HS-27A (cell line): Measurements from ENCODE around the gene MPIG6B.

ENCODE experiments used
- DNase-seq: peaks from one replicate; pipeline ENCODE4 v3.0.0-alpha.2; 2012; ENCODE audit warnings: low read depth, missing footprints

MPIG6B gene

DNA sequence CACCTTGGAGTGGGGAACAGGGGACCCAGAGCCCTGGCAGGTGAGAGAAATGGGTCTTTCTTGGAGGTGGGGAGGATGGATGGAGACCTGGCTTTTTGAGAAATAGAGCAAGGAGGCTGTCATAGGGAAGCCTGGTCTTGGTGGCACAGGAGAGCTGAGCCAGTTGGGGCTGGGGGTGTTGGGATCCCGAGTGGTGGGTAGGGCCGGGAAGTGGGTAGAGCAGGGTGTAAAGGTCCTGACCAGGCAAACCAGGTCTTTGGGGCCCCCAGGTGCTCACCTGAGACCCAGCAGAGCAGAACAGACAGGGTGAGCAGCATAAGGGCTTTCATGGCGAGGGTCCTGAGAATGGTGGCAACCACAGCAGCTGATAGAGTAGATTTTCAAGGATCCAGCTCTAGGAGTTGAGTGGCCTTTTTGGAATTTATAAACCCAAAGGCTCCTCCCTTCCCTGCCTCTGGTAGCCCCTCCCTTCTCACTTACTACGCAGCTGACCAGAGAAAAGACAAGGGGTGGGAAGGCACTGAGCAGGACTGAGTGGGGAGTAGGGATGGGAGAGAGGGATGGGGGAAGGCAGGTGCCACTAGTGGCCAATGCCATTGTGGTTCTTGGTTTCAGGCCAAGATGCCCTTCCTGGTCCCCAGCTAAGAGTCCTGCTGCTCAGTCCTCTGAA lies 1.7 kb upstream of the MPIG6B start, which contains the start of gene LY6G6C:
TSS of gene LY6G6C (minus strand) at position 396 of the 670 bp plus-strand sequence. CDS start at position 329, 67 bp downstream.
- DNase-seq, result no peak

DNA sequence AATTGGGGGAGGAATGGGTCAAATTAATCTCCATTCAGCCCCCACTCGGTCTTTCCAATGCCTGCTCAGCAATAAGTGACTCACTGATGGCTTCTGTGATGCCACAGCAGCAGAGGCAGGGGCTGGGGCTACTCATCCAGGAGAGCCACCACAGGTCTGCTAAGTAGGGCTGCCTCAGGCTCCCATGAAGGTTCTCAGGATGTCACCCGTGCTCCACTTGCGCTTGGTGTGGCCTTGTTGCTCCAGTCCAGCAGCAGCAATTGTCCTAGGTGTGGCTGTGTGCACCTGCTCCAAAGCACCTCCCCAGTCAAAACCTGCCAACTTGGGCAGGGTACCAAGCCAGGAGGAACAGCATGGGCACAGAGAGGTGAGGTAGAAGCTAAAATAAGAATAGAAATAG lies 1.0 kb upstream of the MPIG6B start:
- no peak for DNase-seq

DNA sequence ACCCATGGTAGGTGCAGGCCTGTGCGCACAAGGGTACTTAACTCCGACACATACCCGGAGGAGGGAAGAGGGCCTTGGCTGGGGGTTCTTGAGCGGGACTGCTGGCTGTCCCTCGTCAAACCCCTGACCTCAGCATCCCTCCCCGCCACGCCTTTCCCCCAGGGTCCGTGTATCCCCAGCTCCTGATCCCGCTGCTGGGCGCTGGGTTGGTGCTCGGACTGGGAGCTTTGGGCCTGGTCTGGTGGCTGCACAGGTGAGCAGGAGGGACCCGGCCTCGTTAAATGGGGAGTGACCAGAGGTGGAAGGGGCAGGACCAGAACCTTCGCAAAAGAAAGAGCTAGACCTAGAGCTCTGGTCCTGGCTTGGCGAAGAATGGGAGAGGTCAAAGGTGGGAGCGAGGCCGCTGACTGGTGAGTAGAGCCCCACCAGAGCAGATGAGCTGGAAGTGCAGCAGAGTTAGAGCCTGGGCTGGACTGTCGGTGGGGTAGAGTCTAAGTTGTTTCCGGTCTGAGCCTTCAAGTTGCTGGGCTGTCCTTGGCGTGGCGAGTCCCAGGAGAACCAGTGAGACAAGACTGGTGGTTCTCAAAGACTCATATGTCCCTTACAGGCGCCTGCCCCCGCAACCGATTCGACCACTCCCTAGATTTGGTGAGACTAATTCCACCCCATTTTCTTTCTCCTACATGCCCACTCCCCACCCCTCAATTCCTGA lies 963 bp downstream of the MPIG6B start:
- no peak for DNase-seq

DNA sequence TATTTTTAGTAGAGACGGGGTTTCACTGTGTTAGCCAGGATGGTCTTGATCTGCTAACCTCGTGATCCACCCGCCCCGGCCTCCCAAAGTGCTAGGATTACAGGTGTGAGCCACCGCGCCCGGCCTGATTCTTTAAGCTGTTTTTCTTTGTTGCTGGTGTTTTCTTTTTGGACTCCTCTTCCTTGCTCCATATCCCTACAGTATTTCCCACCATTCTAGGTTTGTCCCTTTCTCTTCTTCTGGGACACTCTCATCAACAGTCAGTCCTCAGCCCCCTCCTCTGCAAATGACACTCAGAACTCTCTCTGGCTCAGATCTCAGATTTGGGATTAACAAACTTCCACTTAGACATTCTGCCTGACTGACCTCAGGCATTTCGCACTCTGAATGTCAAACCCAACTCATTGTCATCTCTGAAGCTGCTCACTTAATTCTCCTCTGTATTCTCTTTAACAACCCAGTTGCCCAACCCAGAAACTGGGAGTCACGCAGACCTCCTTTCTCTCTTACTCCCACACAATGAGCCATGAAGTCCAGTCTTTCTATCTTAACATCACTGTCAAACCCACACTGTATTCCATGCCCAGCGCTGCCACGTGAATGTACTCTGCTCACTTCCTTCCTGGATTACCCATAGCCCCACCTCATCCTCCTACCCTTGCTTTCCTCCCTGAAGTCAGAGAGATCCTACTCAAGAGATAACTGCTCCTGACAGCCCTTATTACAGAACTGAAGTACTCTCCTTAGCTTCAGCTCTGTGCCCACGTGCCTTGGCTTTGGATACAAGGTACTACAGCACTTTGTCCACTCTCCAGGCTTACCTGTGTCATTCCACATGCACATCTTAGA lies 2.6 kb downstream of the MPIG6B start:
- no peak for DNase-seq

DNA sequence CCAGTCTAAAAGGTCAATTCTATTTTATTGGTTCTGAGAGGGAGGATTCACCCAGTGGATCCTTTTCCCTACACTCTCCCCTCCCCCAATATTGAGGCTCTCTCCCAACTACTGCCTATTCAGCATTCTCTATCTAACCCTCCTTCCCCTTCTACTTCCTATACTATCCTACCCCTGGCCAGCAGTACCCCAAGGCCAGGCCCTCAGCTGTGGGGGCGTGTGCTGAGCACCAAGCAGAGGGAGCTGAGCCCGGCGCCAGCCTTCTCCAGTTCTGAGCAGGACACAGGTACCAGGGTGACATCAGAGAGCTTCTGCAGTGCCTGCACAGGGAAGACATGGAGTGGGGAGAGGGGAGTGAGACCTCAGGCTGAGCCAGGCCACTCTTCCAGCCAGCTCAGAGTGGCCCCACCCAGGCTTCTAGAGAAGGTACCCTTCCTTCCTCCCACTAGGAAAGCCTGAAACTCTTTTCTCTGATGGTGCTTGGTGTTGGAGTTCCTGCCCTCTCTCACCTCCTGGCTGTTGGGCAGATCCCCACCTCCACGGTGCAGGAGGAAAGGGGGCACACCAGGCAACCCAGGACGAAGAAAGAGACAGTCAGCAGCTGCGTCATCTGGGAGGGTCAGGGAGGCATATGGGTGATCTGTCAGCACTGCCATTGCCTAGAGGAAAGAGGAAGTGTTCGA lies 4.0 kb downstream of the MPIG6B start:
- no peak for DNase-seq

DNA sequence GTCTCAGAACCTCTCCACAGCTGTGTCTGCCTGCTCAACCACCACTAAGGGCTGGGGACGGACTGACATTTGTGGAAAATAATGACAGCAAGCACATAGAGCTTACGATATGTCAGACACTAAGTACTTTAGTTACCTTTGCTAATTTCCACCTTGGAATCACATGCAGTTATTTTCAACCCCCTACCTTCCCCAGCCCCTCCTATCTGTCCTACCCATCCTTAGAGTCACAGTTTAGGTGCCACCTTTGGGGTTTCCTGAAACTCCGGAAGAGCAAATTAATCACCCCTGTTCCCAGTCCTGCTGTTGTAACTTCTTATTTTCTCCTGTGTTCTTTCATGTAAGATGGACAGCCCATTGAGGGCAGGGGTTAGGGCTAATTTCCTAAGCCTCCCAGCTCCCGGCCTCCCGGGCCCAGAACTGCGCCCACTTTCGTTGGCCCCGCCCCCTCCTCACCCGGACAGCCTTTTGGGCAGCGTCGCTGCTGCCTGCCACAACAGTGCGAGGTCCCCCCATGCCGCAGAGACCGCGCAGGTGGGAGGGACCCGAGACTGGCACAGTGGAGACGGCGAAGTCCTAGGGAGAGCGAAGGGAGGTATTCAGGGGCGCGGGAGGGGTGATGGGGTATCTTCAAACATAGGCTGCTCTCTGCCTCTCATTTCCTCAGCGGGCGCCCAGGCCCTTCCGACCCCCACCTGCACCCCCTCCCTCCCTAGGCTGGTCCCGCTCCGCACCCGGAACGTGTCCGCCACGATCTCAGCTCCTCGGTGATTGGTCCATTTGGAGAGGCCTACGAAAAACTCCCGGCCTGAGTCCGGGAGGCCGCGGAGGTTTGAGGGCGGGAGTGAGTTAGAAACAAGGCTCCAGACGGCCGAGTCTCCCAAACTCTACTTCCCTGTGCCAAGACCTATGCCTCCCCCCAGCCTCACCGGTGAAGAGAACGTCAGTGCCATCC lies 4.8 kb downstream of the MPIG6B start:
- DNase-seq, result no peak

DNA sequence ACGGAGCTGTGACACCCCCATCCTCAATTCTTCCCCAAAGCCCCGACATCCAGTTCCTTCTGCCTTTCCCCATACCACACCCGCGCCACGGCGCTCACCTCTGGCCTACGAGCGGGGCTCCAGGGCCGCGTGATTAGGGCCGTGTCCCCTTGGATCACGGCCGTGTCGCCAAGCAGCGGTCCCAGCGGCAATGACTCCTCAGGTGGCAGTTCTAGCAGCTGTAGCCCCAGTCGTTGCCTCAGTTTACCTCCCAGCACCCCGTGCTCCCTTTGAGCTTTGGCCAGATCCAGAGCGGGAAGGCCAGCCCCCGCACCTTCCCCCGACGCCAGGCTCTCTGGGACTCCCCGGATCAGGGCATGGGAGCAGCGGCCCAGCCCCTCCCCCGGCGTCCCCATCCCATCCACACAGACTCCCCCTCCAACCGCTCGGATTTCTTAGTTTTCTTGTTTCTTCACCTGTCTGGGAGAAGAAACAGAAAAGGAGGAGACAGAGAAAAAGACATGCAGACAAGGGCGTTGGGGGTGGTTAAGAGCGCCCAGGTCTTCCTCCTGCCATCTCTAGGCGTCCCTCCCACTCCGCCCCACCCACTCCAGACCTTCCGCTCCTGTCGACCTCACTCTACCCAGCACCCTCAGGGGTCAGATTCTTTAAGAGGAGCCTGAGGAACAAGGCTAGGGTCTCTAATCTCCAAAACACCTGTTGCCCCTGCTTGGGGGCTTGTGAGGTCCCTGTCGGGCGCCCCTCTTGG lies 5.8 kb downstream of the MPIG6B start, which contains the start of gene DDAH2:
TSS of gene DDAH2 (minus strand) at position 533 of the 748 bp plus-strand sequence. CDS start at position 395, 138 bp downstream.
- DNase-seq, result no peak

DNA sequence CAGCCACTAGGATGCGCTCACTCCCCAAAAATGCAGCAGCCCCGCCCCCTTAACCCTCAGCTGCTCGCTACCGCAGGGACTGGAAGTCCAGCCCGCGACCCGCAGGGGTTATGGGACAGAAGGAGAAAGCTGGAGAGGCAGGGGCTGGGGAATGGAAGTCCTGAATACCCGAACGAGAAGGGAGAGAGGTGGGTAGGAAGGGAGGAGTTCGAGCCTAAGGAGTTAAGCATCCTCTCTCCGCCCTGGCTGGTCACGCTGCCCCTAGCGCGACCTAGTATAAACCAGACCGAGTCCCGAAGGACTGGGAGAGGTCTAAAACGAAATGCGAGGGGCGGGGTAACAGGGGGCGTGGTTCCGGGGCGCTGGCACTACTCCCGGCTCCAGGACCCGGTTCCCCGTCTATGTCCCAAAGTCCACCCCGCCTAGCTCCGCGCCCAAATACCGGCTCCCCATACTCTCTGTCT lies 6.4 kb downstream of the MPIG6B start:
- DNase-seq, result peak; percentile 88

DNA sequence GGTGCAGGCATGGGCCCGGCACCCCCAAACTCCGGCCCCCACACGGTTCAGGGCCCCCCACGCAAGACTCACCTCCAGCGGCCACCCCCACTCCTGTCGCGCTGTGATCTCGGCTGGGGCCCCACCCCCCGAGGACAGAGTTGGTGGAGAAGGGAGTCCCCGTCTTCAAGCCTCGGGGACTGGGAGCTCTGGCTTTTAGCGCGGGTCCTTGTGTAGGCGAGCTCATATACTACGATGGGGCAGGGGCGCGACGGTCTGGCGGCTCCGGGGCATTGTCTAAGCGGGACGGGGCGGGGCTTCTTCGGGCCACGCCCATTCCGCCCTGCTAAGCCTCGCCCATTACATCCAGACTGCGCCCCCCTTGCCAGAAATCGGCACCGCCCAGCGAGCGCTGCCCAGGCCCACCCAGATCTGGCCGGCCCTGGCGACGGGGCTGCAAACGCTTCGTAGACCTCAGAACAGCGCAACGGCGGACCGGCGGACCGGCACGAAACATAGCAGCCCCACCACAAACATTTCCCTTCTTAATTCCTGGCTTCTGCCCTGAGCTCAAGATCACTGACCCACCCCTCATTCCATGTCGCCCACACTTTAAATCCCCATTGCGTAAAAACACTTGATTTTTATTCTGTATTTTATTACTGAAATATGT lies 6.9 kb downstream of the MPIG6B start:
- no peak for DNase-seq

DNA sequence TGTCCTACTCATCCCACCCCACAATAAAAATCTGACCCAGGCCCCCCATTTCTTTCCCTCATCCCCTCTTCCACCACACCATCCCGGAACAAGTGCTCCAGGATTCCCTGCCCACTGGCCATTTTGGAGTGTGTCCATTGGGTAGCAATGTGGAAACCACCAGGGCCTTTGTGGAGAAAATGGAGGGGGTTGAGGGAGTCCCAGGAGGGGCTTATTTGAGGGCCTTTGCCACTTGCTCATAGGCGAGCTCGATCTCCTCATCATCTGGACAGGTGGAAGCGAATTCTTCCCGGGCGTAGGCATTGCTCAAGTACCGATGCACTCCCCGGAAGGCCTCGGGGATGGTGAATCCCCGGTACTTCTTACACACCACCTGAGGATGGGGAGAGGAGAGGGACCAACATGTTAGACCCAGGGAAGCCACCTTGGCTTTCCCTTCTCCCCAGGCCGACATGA lies 7.5 kb downstream of the MPIG6B start:
- DNase-seq, result no peak

DNA sequence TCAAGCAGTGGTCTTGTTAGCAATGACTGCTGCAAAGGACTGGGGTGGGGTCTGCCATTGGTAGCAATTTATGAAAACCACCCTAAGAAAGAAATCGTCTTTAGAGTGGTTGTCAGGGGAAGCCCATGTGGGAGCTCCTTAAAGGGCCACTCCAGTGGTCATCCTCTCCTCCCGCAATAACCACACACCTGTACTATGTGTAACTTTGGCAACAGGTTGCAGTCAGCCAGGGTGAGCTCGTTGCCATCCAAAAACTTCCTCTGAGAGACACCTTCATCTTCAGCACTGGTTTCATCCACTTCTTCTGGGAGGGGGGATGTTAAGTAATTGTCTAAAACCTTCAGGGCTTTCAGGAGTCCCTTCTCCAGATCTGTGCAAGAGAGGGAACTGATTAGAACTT lies 8.9 kb downstream of the MPIG6B start:
- no peak for DNase-seq

DNA sequence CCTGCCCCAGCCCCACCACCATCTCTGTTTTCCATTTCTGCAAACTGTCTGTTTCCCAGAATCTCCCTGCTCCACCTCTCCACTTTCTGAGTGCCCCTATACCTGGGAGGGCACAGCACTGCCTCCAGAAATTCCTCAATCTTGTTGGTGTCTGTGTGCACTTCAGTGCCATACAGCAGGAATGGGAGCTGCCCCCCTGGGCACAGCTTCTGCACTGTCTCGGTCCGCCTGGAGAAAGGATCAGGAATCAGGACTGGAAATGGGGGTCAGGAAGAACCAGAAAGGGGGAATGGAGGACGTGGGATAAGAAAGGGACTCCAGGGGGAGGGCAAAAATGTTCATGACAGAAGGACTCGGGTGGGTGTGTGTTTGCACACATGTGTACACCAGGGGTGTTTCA lies 10.6 kb downstream of the MPIG6B start:
- DNase-seq, result no peak

DNA sequence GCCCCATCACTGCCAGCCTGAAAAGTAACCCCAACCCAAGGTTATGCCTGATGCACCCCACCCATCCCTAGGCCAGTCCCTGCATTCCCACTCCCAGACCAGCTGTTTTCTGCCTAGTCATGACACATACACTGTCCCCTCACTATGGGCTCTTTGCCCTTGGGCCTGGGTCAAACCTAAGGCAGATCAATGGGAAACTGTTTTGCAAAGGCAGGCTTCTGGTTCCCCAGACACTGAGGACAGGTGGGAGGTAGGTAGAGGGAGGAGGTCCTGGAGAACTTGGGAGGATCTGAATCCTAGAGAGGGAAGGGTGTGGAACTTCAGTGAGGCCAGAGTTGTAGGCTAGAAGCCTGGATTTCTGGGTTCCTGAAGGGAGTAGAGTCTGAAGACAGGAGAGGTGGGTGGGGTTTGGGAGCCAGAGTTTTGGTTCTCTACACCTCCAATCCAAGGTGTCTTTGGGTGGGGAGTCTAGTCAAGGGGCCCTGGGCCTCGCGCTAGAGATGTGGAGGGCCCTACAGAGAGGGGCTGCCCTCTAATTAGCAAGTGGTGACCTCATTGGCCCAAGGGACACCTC lies 11.2 kb downstream of the MPIG6B start:
- no peak for DNase-seq

DNA sequence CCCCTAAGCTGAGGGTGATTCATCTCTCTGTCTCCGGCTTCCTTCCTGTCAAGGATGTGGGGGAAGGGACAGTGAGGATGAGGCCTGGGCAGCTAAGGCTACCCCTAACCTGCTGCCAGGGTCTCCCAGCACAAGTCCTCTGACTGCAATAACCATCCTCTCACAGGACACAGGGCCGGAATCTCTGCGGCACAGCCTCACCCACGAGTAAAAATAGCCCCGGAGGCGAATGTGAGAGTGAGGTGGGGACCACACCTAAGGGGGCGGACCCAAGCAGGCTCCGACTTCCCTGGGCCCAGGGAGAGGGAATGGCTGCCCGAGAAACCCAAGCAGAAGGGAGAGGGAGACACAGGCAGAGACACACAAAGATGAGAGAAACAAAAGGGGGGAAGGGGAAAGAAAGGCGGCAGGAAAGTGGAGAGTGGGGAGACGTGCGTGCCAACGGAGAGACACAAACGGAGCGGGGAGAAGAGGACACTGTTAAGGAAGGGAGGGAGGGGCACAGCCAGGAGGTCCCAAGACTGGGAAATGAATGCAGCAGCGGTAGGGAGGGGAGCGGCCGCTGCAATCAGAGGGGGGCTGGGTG lies 11.7 kb downstream of the MPIG6B start:
- peak; percentile 66 for DNase-seq

DNA sequence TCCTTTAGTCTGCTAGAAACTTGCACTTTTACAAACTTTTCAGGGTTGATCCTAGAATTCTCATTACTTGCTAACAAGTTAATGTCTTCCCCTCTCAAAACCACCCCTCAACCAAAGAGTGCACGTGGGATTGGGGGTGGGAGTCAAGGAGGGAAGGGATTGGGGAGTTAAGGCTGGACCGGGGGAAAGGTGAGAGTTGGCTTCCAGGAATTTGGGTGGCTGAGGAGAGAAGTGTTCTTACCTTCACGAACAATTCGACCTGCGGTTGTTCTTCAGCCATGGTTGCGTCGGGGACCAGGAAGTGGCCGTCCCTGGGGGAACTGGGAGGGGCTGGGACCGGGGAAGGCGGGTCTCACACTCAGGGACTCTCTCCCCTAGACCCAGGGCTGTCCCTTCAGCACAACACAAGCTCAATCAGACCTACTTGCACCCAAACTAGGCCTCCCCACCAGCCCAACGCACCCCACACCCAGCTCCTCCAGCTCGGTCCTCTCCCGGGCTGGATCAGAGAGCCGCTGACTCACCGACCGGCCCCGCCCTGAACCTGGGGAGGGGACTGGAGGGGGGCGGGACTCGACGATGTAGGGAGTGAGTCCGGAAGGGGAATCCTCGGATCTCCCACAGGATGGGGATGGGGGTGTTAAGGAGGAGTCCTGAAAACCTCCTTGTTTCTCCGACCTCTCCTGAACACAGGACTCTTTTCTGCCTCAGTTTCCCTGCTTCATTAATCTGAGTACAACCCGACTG lies 13.0 kb downstream of the MPIG6B start, which contains the start of gene CLIC1:
TSS of gene CLIC1 (minus strand) at position 510 of the 747 bp plus-strand sequence. CDS start at position 280, 230 bp downstream.
- DNase-seq, result peak; percentile 68

DNA sequence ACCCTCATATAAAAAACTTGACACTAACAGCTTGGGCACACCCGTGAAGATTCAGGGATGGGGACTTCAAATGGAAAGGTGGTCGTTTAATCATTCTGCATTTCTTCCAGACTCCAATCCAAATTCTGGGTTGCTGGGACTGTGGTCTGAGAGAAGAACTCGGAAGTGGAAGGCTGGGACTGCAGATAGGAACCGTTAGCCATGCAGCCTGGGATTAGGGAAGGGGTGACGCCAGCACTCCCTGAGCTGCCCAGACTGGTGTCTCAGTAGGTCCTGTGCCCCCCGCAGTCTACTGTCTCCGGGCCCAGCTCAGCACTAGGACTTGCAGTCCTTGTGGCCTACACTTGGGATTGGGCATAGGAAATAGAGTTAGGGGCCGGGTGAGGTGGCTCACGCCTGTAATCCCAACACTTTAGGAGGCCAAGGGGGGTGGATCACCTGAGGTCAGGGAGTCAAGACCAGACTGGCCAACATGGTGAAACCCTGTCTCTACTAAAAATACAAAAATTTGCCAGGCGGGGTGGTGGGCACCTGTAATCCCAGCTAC lies 13.7 kb downstream of the MPIG6B start:
- DNase-seq, result no peak

DNA sequence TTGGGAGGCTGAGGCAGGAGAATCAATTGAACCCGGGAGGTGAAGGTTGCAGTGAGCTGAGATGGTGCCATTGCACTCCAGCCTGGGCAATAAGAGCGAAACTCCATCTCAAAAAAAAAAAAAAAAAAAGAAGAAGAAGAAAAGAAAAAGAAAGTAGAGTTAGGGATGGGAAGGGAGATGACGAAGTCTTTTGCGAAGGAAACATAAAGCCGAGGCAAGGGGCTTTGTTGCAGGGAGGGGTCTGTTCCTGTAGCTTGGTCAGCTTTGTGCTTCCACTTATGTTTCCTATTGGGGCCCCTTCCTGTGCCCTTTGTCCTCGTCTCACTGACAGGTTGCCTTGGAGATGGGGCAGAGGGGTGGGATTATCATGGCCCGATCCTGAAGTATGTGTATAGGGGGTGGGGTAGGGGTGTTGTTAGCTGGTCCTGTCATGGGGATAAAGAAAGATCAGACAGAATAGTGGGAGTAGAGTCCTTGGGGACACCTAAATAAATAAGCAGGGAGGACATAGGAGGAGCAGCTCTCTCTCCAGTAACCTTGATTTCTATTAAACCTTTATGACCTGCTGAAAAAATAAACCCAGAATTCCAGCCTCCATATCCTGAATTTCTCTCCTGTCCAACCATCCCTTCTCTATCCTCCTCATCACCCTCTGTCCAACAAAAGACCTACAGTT lies 14.3 kb downstream of the MPIG6B start:
- no peak for DNase-seq
